K562 (cell line): ENCODE results near the gene PDZK1IP1. TPM values are rescaled to one million over a fixed set of nuclear protein-coding genes. Genes with fewer than 3 reads are reported as not detected.
A peak's percentile ranks its signal among the peaks of the same experiment; 100 is the strongest.

Experiments used
- ATAC-seq: fragments of 200-7000 bp; cut with Tn5 transposase; 3 replicates; pipeline ENCODE4 v1.9.1; 2020; ENCODE audit warnings: moderate library complexity
- BruUV-seq: library from RNA; stranded (reverse); fragments of 400-500 nt; replicated peaks from 2 replicates; lab custom pipeline; 2021; lab: Mats Ljungman, UMichigan
- CTCF ChIA-PET: fragments of 300-600 bp; formaldehyde crosslinking; extraction: SDS; loops from one replicate; lab custom pipeline; 2021; ENCODE audit warnings: low intra/inter-chr PET ratio; lab: Yijun Ruan, JAX
- POLR2A ChIA-PET: fragments of 300-600, 350-650 bp; sonication (Branson Sonifier 250); formaldehyde crosslinking; extraction: SDS; loops from one replicate; lab custom pipeline; 2021; ENCODE audit warnings: antibody characterized with exemption, inconsistent platforms; lab: Yijun Ruan, JAX
- DNase-seq, 4 experiments: peaks; one replicate each; pipeline versions ENCODE4 v3.0.0 to v3.0.0-alpha.2; 2011 to 2018; ENCODE audit warnings: low spot score in 3 of 4, mixed read lengths in 3 of 4; ENCODE audit errors: extremely low read depth in 1 of 4
- FAIRE-seq: peaks from 2 replicates; lab custom pipeline; 2011; peaks lifted over from hg19 to GRCh38; lab: Jason Lieb, UNC
- H2AFZ ChIP-seq: 2 replicates; pipeline ENCODE4 v1.6.0; 2011; ENCODE audit warnings: low read depth, low read length, control low read depth, inconsistent platforms
- H3K27ac ChIP-seq: fragments of 200-600 bp; 3 replicates; pipeline ENCODE4 v1.8.0; 2011; ENCODE audit warnings: low read depth, mild to moderate bottlenecking, control low read depth, inconsistent platforms, low read length, moderate library complexity, mixed read lengths; ENCODE audit errors: extremely low read depth
- H3K27me3 ChIP-seq, 2 experiments: fragments of 300-600 bp in 1 of 2; 2 replicates in 1 of 2; 3 replicates in 1 of 2; pipeline versions ENCODE4 v1.6.0 to v1.8.0; 2011; ENCODE audit warnings: inconsistent platforms in 2 of 2, low read length in 2 of 2, mild to moderate bottlenecking in 1 of 2, mixed read lengths in 1 of 2, moderate library complexity in 1 of 2; ENCODE audit not compliant: control insufficient read depth in 2 of 2, insufficient read depth in 2 of 2
- H3K36me3 ChIP-seq: fragments of 300-600 bp; 3 replicates; pipeline ENCODE4 v1.8.0; 2011; ENCODE audit warnings: mild to moderate bottlenecking, low read length, inconsistent platforms; ENCODE audit not compliant: control insufficient read depth, insufficient read depth
- H3K4me1 ChIP-seq, 2 experiments: fragments of 200-600 bp in 1 of 2; replicated peaks in 1 of 2; 2 replicates in 1 of 2; 3 replicates in 1 of 2; pipeline versions ENCODE4 v1.5.1 to v1.8.0; 2011; ENCODE audit warnings: inconsistent platforms in 2 of 2, low read length in 2 of 2, mild to moderate bottlenecking in 1 of 2, mixed read lengths in 1 of 2, moderate library complexity in 1 of 2; ENCODE audit not compliant: control insufficient read depth in 2 of 2, insufficient read depth in 2 of 2
- H3K4me2 ChIP-seq: 2 replicates; pipeline ENCODE4 v1.6.1; 2011; ENCODE audit warnings: low read length, control low read depth, inconsistent platforms, mixed read lengths; ENCODE audit not compliant: insufficient read depth
- H3K4me3 ChIP-seq: fragments of 200-600 bp; sonication (generic), shearing (Covaris generic); 2 replicates; pipeline ENCODE4 v1.5.1; 2016; ENCODE audit warnings: control low read depth, inconsistent platforms
- H3K79me2 ChIP-seq: fragments of 200-600 bp; 3 replicates; pipeline ENCODE4 v1.8.0; 2011; ENCODE audit warnings: low read length, inconsistent platforms; ENCODE audit not compliant: control insufficient read depth, insufficient read depth
- H3K9ac ChIP-seq, 2 experiments: 2 replicates each; pipeline versions ENCODE4 v1.6.0 to v1.6.1; 2011; ENCODE audit warnings: low read depth in 2 of 2, low read length in 2 of 2, control low read depth in 1 of 2, inconsistent platforms in 1 of 2, mild to moderate bottlenecking in 1 of 2, mixed read lengths in 1 of 2; ENCODE audit not compliant: insufficient read depth in 1 of 2
- H3K9me1 ChIP-seq: one replicate; pipeline ENCODE4 v1.6.0; 2011; ENCODE audit warnings: inconsistent platforms, mild to moderate bottlenecking, low read length, moderate library complexity; ENCODE audit not compliant: control insufficient read depth, insufficient read depth
- H3K9me3 ChIP-seq: replicated peaks from 2 replicates; pipeline ENCODE4 v1.5.1; 2011; ENCODE audit warnings: low read depth, low read length, inconsistent platforms; ENCODE audit not compliant: control insufficient read depth, insufficient read depth
- H4K20me1 ChIP-seq: replicated peaks from 2 replicates; pipeline ENCODE4 v1.6.1; 2011; ENCODE audit warnings: low read length, inconsistent platforms, mixed read lengths; ENCODE audit not compliant: control insufficient read depth, insufficient read depth
- MAFG ChIP-seq: fragments of 450-650 bp; conservative IDR thresholded peaks from 2 replicates; pipeline ENCODE4 v1.6.1; 2016; ENCODE audit warnings: missing genetic modification characterization, missing compliant biosample characterization
- MBD2 ChIP-seq: sonication (generic); IDR thresholded peaks from 2 replicates; pipeline ENCODE4 v1.6.1; 2016; ENCODE audit warnings: low read depth, borderline replicate concordance
- MYC ChIP-seq, 2 experiments: fragments of 250-450 bp in 1 of 2; sonication (Bioruptor Pico) in 1 of 2; IDR thresholded peaks; 2 replicates each; pipeline versions ENCODE4 v1.5.1 to v1.6.1; 2012 to 2021; ENCODE audit warnings: low read depth in 2 of 2, borderline replicate concordance in 1 of 2, improper control_type of control experiment in 1 of 2, low read length in 1 of 2, mild to moderate bottlenecking in 1 of 2, moderate library complexity in 1 of 2
- NCOA4 ChIP-seq: fragments of 450-650 bp; IDR thresholded peaks from 2 replicates; pipeline ENCODE4 v1.6.1; 2018; ENCODE audit warnings: mild to moderate bottlenecking; ENCODE audit not compliant: partially characterized antibody
- NR1H2 ChIP-seq: sonication (generic); formaldehyde crosslinking; IDR thresholded peaks from 2 replicates; pipeline ENCODE4 v1.4.0; 2020; ENCODE audit warnings: mild to moderate bottlenecking, missing genetic modification reagents
- POLR2AphosphoS5 ChIP-seq: IDR thresholded peaks from 2 replicates; pipeline ENCODE4 v1.6.1; 2011; ENCODE audit warnings: mild to moderate bottlenecking, low read depth, low read length, moderate library complexity; ENCODE audit not compliant: control insufficient read depth, insufficient read depth
- POLR2B ChIP-seq: fragments of 450-650 bp; IDR thresholded peaks from 2 replicates; pipeline ENCODE4 v1.6.1; 2018; ENCODE audit warnings: low read depth; ENCODE audit not compliant: partially characterized antibody
- POLR3A ChIP-seq: IDR thresholded peaks from 2 replicates; pipeline ENCODE4 v1.6.1; 2011; ENCODE audit warnings: borderline replicate concordance, mild to moderate bottlenecking, moderate library complexity; ENCODE audit not compliant: insufficient read length, insufficient read depth; ENCODE audit errors: extremely low read depth
- RB1 ChIP-seq: fragments of 450-650 bp; IDR thresholded peaks from 2 replicates; pipeline ENCODE4 v1.6.1; 2017; ENCODE audit warnings: low read depth, mild to moderate bottlenecking
- RBM22 ChIP-seq: fragments of 200-400 bp; formaldehyde crosslinking; IDR thresholded peaks from 2 replicates; pipeline ENCODE4 v1.6.1; 2018; ENCODE audit warnings: low read length, low read depth; ENCODE audit not compliant: poor library complexity, severe bottlenecking
- RFX5 ChIP-seq: IDR thresholded peaks from 2 replicates; pipeline ENCODE4 v1.6.1; 2011; ENCODE audit warnings: low read depth, mild to moderate bottlenecking, improper control_type of control experiment, low read length
- STAT5A ChIP-seq: IDR thresholded peaks from 2 replicates; pipeline ENCODE4 v1.6.1; 2012; ENCODE audit warnings: low read length, inconsistent platforms, borderline replicate concordance
- TEAD4 ChIP-seq, 2 experiments: sonication (generic) in 1 of 2; formaldehyde crosslinking in 1 of 2; IDR thresholded peaks; 2 replicates each; pipeline versions ENCODE4 v1.6.1 to v1.8.0; 2012 to 2022; ENCODE audit warnings: borderline replicate concordance in 1 of 2, inconsistent platforms in 1 of 2, low read length in 1 of 2, mild to moderate bottlenecking in 1 of 2, missing genetic modification reagents in 1 of 2
- TFAM ChIP-seq: fragments of 250-450 bp; sonication (Bioruptor Pico); conservative IDR thresholded peaks from 2 replicates; pipeline ENCODE4 v1.5.0; 2021; ENCODE audit warnings: mild to moderate bottlenecking, moderate library complexity
- TRIM28 ChIP-seq: fragments of 450-650 bp; IDR thresholded peaks from 2 replicates; pipeline ENCODE4 v1.6.1; 2017
- XRCC3 ChIP-seq: fragments of 450-650 bp; IDR thresholded peaks from 2 replicates; pipeline ENCODE4 v1.6.1; 2017; ENCODE audit warnings: mild to moderate bottlenecking, moderate library complexity
- ZC3H11A ChIP-seq: IDR thresholded peaks from 2 replicates; pipeline ENCODE4 v1.6.1; 2012; ENCODE audit warnings: low read depth, low read length, improper control_type of control experiment
- ZFP1 ChIP-seq: fragments of 450-650 bp; formaldehyde crosslinking; IDR thresholded peaks from 2 replicates; pipeline ENCODE4 v1.4.0; 2020; ENCODE audit warnings: mild to moderate bottlenecking, mixed read lengths
- ZNF668 ChIP-seq: fragments of 250-450 bp; sonication (Bioruptor Pico); IDR thresholded peaks from 2 replicates; pipeline ENCODE4 v1.8.0; 2022; ENCODE audit warnings: mild to moderate bottlenecking, inconsistent platforms
- WGBS: fragments of 100-300 bp; shearing (Covaris generic); methylation state at CpG from one replicate; pipeline ENCODE4 v1.1.6; 2016; ENCODE audit warnings: low coverage, mixed read lengths; ENCODE audit not compliant: insufficient coverage; ENCODE audit errors: missing lambda C conversion rate; 5-methylcytosine and 5-hydroxymethylcytosine counted together
- in situ Hi-C: fragments of 300-500 bp; cut with MboI; formaldehyde crosslinking; loops from 4 replicates; pipeline ENCODE4 v1.15.0; 2018; ENCODE audit warnings: inconsistent platforms, mixed read lengths
- intact Hi-C: fragments of 100-400 bp; cut with micrococcal nuclease; formaldehyde crosslinking; loops from 2 replicates; pipeline ENCODE4 v1.14.2; 2022
- polyA plus RNA-seq, 8 experiments: library from polyadenylated mRNA; depleted of rRNA in 4 of 8; stranded (reverse) in 5 of 8; unstranded in 3 of 8; fragments of >200 nt; fragmentation: Nextera tagmentation in 2 of 8; fragmentation: Illumina TruSeq in 1 of 8; extraction: Ambion mirVana in 2 of 8; extraction: Trizol in 1 of 8; gene quantifications; 2 replicates each; pipeline versions ENCODE4 v1.2.1 to v1.2.3, GENCODE V29; 2011 to 2014; ENCODE audit warnings: inconsistent platforms in 1 of 8, missing spikeins in 1 of 8
- total RNA-seq, 7 experiments: library from RNA; depleted of rRNA in 6 of 7; stranded (reverse); fragments of >200 nt in 6 of 7; fragmentation: Illumina TruSeq in 2 of 7; extraction: Trizol in 2 of 7; gene quantifications; 2 replicates each; pipeline versions ENCODE4 v1.2.1 to v1.2.3, GENCODE V29; 2011 to 2021; ENCODE audit warnings: low replicate concordance in 1 of 7
- TF ChIP-seq, protein P1 (sequence below): sonication (generic); formaldehyde crosslinking; IDR thresholded peaks from 2 replicates; pipeline ENCODE4 v1.8.0; 2022; ENCODE audit warnings: mild to moderate bottlenecking, low read depth, missing genetic modification reagents

PDZK1IP1 gene
- total and polyA plus RNA-seq, 9 of the 15 experiments (the other 6 are each of a cell fraction or from before 2014, with no cell fraction given), result 0.17 to 0.68 (median 0.53) TPM; not detected in 2

DNA sequence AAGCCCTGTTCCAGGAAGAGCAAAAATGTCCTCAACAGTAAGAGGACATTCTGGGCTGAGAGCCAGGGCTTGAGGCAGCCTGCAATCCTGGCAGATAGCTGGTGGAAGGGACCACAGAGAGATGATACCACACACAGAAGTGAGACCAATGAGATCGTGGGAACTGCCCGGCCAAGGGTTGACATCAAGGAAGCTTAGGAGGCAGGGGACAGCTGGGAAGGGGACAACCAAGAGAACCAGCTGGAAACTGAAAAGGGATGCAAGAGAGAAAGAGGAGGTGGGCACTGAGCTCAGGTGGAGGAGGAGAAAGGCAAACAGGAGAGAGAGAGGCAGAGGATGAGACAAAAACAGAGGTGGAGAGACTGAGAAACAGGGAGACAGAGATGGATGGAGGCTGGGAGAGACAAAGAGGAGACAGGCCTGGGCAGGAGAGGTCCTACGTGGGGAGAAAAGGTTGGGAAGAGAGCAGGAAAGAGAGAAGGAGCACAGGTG is 9.2 kb downstream of the PDZK1IP1 start (continued):
- no peak for TF ChIP-seq RB1
- peak; percentile 45 for TF ChIP-seq POLR2B
- TF ChIP-seq, protein P1, sequence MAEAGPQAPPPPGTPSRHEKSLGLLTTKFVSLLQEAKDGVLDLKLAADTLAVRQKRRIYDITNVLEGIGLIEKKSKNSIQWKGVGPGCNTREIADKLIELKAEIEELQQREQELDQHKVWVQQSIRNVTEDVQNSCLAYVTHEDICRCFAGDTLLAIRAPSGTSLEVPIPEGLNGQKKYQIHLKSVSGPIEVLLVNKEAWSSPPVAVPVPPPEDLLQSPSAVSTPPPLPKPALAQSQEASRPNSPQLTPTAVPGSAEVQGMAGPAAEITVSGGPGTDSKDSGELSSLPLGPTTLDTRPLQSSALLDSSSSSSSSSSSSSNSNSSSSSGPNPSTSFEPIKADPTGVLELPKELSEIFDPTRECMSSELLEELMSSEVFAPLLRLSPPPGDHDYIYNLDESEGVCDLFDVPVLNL, result no peak
- TF ChIP-seq NCOA4, result no peak

DNA sequence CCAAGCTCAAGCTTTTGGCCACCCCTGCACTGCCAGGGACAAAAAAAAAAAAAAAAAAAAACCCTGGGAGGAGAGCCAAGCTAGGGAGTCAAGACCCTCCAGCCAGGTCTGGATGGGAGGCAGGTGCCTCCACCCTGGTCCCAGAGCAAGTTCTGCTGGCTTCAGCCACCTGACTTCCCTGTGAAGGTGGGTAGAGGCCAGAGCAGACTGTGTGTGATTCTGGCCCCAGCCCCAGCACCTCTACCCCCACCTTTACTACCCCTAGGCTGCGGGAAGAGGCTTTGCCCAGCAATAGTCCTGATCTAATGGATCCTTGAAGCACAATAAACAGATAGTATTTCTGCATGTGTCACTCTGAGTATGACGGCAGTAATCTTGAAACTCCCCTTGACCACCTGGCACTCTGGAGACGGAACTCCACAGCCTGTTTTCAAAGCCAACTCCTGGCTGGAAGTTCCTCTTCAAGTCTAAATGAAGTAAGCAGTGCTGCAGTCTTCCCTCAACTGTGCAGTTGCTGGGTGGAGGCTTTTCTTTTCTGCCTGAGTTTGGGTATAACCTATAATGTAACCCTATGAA is 9.8 kb downstream of the PDZK1IP1 start:
- DNase-seq (peak in 2 of 4 experiments; percentile 32 to 72), FAIRE-seq (no peak), ATAC-seq (peak; percentile 2)
- Histone ChIP-seq H3K4me1 (peaks cover 46 to 62% of the 10 kb centered on the region in 2 experiments), H4K20me1 (no peaks in the 10 kb centered on the region), H2AFZ (peak overlapping the region; percentile 77), H3K9me1 (no peaks in the 10 kb centered on the region), H3K4me3 (peak overlapping the region; percentile 31), H3K36me3 (no peaks in the 10 kb centered on the region), H3K79me2 (peaks cover 8% of the 10 kb centered on the region; the same call in 2 of the 3 replicates), H3K27me3 (no peaks in the 10 kb centered on the region), H3K9ac (peak overlapping the region; percentile 63 to 80), H3K27ac (peak overlapping the region; percentile 91), H3K9me3 (no peaks in the 10 kb centered on the region), H3K4me2 (peak overlapping the region; percentile 86)
- ChIA-PET POLR2A (interaction anchor here (0.5 to 7.1 kb wide), 16 partner anchors 10 to 530 kb away, joined by 3 to 65 read pairs (median 4); partner anchors contain the start of genes CYP4B1 and PDZK1IP1), CTCF (interaction anchor here (0.6 to 3.8 kb wide), 6 partner anchors 82 to 288 kb away, joined by 3 to 28 read pairs (median 4); no protein-coding TSS in a partner anchor)
- no TSS peak for BruUV-seq
- 6% methylated on average over 3 of the region's 3 CpGs for WGBS
- intact Hi-C loops (loop anchor here (1.0 to 10.0 kb wide), 11 partner anchors 15 to 532 kb away; partner anchors contain the start of genes CMPK1 and STIL), in situ Hi-C loops (loop anchor here (10.0 kb wide), 2 partner anchors 245 to 525 kb away; no protein-coding TSS in a partner anchor)
- TF ChIP-seq MBD2 (no peak), TRIM28 (no peak), RBM22 (no peak), NR1H2 (CRISPR knock-in tag) (no peak), ZFP1 (no peak), XRCC3 (no peak), ZC3H11A (no peak), MAFG (tag) (0 out of 2 replicates have a peak, but pooled peaks have one; percentile 26), STAT5A (peak; percentile 38; the same call in 1 of the 2 replicates), MYC (IDR thresholded peaks at IDR 0.05; ENCODE audit: low read depth, low read length) (peak; percentile 39; the same call in 1 of the 2 replicates), MYC (CRISPR knock-in tag; IDR thresholded peaks at IDR 0.05; ENCODE audit: borderline replicate concordance, low read depth) (no peak), TFAM (CRISPR knock-in tag) (no peak), RFX5 (no peak), POLR2AphosphoS5 (peak; percentile 50; the same call in 1 of the 2 replicates), POLR3A (no peak), TEAD4 (IDR thresholded peaks at IDR 0.05; ENCODE audit: low read length) (peak; percentile 73), TEAD4 (CRISPR knock-in tag; IDR thresholded peaks at IDR 0.05; ENCODE audit: borderline replicate concordance) (no peak), ZNF668 (CRISPR knock-in tag) (0 out of 2 replicates have a peak, but pooled peaks have one; percentile 43)
